HepG2 (cell line): ENCODE measurements around the gene PGC. TPM values are rescaled to one million over a fixed set of nuclear protein-coding genes. Genes with fewer than 3 reads are reported as not detected.

Experiments
- BHLHE40 ChIP-seq: IDR thresholded peaks from 2 replicates; pipeline ENCODE4 v1.6.1; 2011; ENCODE audit warnings: low read length, improper control_type of control experiment
- CCDC6 ChIP-seq: sonication (generic); formaldehyde crosslinking; IDR thresholded peaks from 2 replicates; pipeline ENCODE4 v1.8.1; 2022; ENCODE audit warnings: mild to moderate bottlenecking, missing genetic modification reagents, moderate library complexity
- CHCHD3 ChIP-seq: sonication (generic); formaldehyde crosslinking; IDR thresholded peaks from 2 replicates; pipeline ENCODE4 v1.8.0; 2022; ENCODE audit warnings: mild to moderate bottlenecking, missing genetic modification reagents, moderate library complexity
- SRSF1 ChIP-seq: fragments of 200-400 bp; formaldehyde crosslinking; optimal IDR thresholded peaks from 2 replicates; pipeline ENCODE3; 2017; ENCODE audit warnings: mild to moderate bottlenecking, low read depth, low read length, moderate library complexity
- ZBTB38 ChIP-seq: sonication (generic); formaldehyde crosslinking; IDR thresholded peaks from 2 replicates; pipeline ENCODE4 v1.5.1; 2020; ENCODE audit warnings: mild to moderate bottlenecking, missing genetic modification reagents
- ZNF382 ChIP-seq: sonication (generic); formaldehyde crosslinking; IDR thresholded peaks from 2 replicates; pipeline ENCODE4 v1.5.0; 2020; ENCODE audit warnings: missing genetic modification reagents, mild to moderate bottlenecking, borderline replicate concordance
- ZNF556 ChIP-seq: sonication (generic); formaldehyde crosslinking; IDR thresholded peaks from 2 replicates; pipeline ENCODE4 v1.4.0; 2020; ENCODE audit warnings: mild to moderate bottlenecking, missing genetic modification reagents, borderline replicate concordance
- ZNF629 ChIP-seq: sonication (generic); formaldehyde crosslinking; conservative IDR thresholded peaks from 2 replicates; pipeline ENCODE4 v1.5.0; 2020; ENCODE audit warnings: missing genetic modification reagents
- ZNF672 ChIP-seq: sonication (generic); formaldehyde crosslinking; IDR thresholded peaks from 2 replicates; pipeline ENCODE4 v1.8.1; 2022; ENCODE audit warnings: missing genetic modification reagents
- ZNF709 ChIP-seq: sonication (generic); formaldehyde crosslinking; IDR thresholded peaks from 2 replicates; pipeline ENCODE4 v1.5.0; 2020; ENCODE audit warnings: mild to moderate bottlenecking, missing genetic modification reagents
- ZNF713 ChIP-seq: sonication (generic); formaldehyde crosslinking; IDR thresholded peaks from 2 replicates; pipeline ENCODE4 v1.4.0; 2020; ENCODE audit warnings: mild to moderate bottlenecking, missing genetic modification reagents
- ZNF788 ChIP-seq: sonication (generic); formaldehyde crosslinking; IDR thresholded peaks from 2 replicates; pipeline ENCODE4 v1.5.0; 2020; ENCODE audit warnings: mild to moderate bottlenecking, missing genetic modification reagents, borderline replicate concordance
- polyA plus RNA-seq, 8 experiments: library from polyadenylated mRNA; depleted of rRNA in 3 of 8; stranded (reverse) in 7 of 8; unstranded in 1 of 8; fragments of >200 nt; fragmentation: Illumina TruSeq in 4 of 8; extraction: Trizol in 4 of 8; gene quantifications; 2 replicates each; pipeline versions ENCODE4 v1.2.1 to v1.2.3, GENCODE V29; 2011 to 2016; ENCODE audit warnings: low read depth in 4 of 8, missing spikeins in 1 of 8, mixed read lengths in 1 of 8; ENCODE audit not compliant: insufficient read depth in 1 of 8
- total RNA-seq, 5 experiments: library from RNA; depleted of rRNA; stranded (reverse); fragments of >200 nt; fragmentation: Illumina TruSeq; extraction: Trizol; gene quantifications; 2 replicates each; pipeline ENCODE4 v1.2.3, GENCODE V29; 2016; ENCODE audit warnings: low read depth in 1 of 5
- TF ChIP-seq, protein P1 (sequence below): sonication (generic); formaldehyde crosslinking; IDR thresholded peaks from 2 replicates; pipeline ENCODE4 v1.5.0; 2020; ENCODE audit warnings: mild to moderate bottlenecking, missing genetic modification reagents, borderline replicate concordance
- TF ChIP-seq, protein P2 (sequence below): sonication (generic); formaldehyde crosslinking; IDR thresholded peaks from 2 replicates; pipeline ENCODE4 v1.5.0; 2020; ENCODE audit warnings: mild to moderate bottlenecking, low read depth, missing genetic modification reagents, borderline replicate concordance
- TF ChIP-seq, protein P3 (sequence below): sonication (generic); IDR thresholded peaks from 2 replicates; pipeline ENCODE4 v1.6.1; 2016; ENCODE audit warnings: low read depth, borderline replicate concordance
- TF ChIP-seq, protein P4 (sequence below): sonication (generic); formaldehyde crosslinking; IDR thresholded peaks from 2 replicates; pipeline ENCODE4 v1.8.1; 2023; ENCODE audit warnings: mild to moderate bottlenecking, missing genetic modification reagents
- TF ChIP-seq, protein P5 (sequence below), 2 experiments: fragments of 450-650 bp in 1 of 2; sonication (generic) in 1 of 2; formaldehyde crosslinking; IDR thresholded peaks; 2 replicates each; pipeline versions ENCODE4 v1.5.0 to v1.8.0; 2020 to 2022; ENCODE audit warnings: mild to moderate bottlenecking in 1 of 2, missing genetic modification reagents in 1 of 2

Gene PGC
- total and polyA plus RNA-seq, 2 of the 13 experiments (the other 11 are each of a cell fraction or from before 2014, with no cell fraction given): 426 to 502 TPM

DNA sequence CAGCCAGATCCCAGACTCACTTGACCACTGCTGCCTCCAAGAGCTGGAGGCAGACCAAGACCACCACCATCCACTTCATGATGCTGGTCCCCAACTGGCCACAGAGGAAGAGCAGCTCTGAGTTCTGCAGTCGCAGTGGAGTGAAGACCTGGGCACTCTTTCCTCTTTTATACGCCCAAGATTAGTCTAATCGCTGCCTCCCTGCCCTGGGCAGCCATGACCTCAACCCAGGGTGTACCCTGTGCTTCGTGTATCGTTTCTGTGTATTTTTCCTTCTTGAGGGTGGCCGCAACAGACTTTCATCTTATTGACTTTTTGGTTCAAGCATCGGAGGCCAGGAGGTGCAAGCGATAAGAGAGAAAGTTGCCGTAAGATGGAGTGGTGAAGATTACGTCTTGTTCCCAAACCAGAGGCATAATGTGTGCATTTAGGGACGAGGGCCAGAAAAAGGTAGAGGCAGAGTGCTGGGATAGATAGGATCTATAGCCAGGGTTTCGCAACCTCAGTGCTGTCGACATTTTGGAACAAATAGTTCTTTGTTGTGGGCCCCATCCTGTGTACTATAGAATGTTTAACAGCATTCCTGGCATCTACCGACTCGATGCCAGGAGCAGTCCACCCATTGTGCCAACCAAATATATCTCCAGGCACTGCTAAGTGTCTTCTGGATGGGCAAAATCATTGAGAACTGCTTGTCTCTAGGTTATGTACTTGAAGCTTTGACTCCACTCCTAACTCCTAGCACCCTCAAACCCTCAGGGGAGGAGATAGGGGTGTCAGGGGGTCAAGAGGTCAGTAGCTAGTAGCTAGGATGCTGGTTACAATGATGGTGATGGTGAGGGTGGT lies at the start of gene PGC (continued):
- TF ChIP-seq, protein P1, sequence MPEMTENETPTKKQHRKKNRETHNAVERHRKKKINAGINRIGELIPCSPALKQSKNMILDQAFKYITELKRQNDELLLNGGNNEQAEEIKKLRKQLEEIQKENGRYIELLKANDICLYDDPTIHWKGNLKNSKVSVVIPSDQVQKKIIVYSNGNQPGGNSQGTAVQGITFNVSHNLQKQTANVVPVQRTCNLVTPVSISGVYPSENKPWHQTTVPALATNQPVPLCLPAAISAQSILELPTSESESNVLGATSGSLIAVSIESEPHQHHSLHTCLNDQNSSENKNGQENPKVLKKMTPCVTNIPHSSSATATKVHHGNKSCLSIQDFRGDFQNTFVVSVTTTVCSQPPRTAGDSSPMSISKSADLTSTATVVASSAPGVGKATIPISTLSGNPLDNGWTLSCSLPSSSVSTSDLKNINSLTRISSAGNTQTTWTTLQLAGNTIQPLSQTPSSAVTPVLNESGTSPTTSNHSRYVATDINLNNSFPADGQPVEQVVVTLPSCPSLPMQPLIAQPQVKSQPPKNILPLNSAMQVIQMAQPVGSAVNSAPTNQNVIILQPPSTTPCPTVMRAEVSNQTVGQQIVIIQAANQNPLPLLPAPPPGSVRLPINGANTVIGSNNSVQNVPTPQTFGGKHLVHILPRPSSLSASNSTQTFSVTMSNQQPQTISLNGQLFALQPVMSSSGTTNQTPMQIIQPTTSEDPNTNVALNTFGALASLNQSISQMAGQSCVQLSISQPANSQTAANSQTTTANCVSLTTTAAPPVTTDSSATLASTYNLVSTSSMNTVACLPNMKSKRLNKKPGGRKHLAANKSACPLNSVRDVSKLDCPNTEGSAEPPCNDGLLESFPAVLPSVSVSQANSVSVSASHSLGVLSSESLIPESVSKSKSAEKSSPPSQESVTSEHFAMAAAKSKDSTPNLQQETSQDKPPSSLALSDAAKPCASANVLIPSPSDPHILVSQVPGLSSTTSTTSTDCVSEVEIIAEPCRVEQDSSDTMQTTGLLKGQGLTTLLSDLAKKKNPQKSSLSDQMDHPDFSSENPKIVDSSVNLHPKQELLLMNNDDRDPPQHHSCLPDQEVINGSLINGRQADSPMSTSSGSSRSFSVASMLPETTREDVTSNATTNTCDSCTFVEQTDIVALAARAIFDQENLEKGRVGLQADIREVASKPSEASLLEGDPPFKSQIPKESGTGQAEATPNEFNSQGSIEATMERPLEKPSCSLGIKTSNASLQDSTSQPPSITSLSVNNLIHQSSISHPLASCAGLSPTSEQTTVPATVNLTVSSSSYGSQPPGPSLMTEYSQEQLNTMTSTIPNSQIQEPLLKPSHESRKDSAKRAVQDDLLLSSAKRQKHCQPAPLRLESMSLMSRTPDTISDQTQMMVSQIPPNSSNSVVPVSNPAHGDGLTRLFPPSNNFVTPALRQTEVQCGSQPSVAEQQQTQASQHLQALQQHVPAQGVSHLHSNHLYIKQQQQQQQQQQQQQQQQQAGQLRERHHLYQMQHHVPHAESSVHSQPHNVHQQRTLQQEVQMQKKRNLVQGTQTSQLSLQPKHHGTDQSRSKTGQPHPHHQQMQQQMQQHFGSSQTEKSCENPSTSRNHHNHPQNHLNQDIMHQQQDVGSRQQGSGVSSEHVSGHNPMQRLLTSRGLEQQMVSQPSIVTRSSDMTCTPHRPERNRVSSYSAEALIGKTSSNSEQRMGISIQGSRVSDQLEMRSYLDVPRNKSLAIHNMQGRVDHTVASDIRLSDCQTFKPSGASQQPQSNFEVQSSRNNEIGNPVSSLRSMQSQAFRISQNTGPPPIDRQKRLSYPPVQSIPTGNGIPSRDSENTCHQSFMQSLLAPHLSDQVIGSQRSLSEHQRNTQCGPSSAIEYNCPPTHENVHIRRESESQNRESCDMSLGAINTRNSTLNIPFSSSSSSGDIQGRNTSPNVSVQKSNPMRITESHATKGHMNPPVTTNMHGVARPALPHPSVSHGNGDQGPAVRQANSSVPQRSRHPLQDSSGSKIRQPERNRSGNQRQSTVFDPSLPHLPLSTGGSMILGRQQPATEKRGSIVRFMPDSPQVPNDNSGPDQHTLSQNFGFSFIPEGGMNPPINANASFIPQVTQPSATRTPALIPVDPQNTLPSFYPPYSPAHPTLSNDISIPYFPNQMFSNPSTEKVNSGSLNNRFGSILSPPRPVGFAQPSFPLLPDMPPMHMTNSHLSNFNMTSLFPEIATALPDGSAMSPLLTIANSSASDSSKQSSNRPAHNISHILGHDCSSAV (CRISPR knock-in tag): no peak
- TF ChIP-seq ZNF629 (CRISPR knock-in tag) (peak; percentile 50; the same call in 1 of the 2 replicates), ZNF556 (CRISPR knock-in tag) (peak; percentile 95; the same call in 1 of the 2 replicates), CCDC6 (CRISPR knock-in tag) (0 out of 2 replicates have a peak, but pooled peaks have one; percentile 37), ZNF788 (peak; percentile 94), ZNF672 (CRISPR knock-in tag) (0 out of 2 replicates have a peak, but pooled peaks have one; percentile 71), CHCHD3 (CRISPR knock-in tag) (0 out of 2 replicates have a peak, but pooled peaks have one; percentile 73), ZNF709 (CRISPR knock-in tag) (0 out of 2 replicates have a peak, but pooled peaks have one; percentile 31), BHLHE40 (no peak), ZNF382 (no peak), ZNF713 (CRISPR knock-in tag) (no peak), ZBTB38 (CRISPR knock-in tag) (peak; percentile 22; the same call in 1 of the 2 replicates), SRSF1 (peak; percentile 10)
- TF ChIP-seq, protein P2, sequence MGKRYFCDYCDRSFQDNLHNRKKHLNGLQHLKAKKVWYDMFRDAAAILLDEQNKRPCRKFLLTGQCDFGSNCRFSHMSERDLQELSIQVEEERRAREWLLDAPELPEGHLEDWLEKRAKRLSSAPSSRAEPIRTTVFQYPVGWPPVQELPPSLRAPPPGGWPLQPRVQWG (CRISPR knock-in tag): no peak
- TF ChIP-seq, protein P3, sequence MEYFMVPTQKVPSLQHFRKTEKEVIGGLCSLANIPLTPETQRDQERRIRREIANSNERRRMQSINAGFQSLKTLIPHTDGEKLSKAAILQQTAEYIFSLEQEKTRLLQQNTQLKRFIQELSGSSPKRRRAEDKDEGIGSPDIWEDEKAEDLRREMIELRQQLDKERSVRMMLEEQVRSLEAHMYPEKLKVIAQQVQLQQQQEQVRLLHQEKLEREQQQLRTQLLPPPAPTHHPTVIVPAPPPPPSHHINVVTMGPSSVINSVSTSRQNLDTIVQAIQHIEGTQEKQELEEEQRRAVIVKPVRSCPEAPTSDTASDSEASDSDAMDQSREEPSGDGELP: no peak; the same call in 1 of the 2 replicates
- TF ChIP-seq, protein P4, sequence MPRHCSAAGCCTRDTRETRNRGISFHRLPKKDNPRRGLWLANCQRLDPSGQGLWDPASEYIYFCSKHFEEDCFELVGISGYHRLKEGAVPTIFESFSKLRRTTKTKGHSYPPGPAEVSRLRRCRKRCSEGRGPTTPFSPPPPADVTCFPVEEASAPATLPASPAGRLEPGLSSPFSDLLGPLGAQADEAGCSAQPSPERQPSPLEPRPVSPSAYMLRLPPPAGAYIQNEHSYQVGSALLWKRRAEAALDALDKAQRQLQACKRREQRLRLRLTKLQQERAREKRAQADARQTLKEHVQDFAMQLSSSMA (CRISPR knock-in tag): no peak
- TF ChIP-seq, protein P5, sequence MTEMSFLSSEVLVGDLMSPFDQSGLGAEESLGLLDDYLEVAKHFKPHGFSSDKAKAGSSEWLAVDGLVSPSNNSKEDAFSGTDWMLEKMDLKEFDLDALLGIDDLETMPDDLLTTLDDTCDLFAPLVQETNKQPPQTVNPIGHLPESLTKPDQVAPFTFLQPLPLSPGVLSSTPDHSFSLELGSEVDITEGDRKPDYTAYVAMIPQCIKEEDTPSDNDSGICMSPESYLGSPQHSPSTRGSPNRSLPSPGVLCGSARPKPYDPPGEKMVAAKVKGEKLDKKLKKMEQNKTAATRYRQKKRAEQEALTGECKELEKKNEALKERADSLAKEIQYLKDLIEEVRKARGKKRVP (CRISPR knock-in tag; IDR thresholded peaks at IDR 0.05): peak in 1 of 2 experiments; percentile 77; a peak in 2 of 4 replicates
